Trophoblast cell (in vitro differentiated cells and primary cell): ENCODE data around the gene KCNJ5.

Experiments used
- DNase-seq, 2 donors: peaks; one replicate each; pipeline ENCODE4 v3.0.0-alpha.2; 2016
- H2AFZ ChIP-seq: 2 replicates; pipeline ENCODE4 v1.6.1; 2013; ENCODE audit warnings: low read length, moderate library complexity, mild to moderate bottlenecking; ENCODE audit not compliant: insufficient read depth, poor library complexity
- H2AK5ac ChIP-seq: 2 replicates; pipeline ENCODE4 v1.6.1; 2013; ENCODE audit warnings: mild to moderate bottlenecking, low read length
- H2BK120ac ChIP-seq: 2 replicates; pipeline ENCODE4 v1.6.1; 2013; ENCODE audit warnings: low read length, mild to moderate bottlenecking, moderate library complexity; ENCODE audit not compliant: insufficient read depth, poor library complexity
- H2BK12ac ChIP-seq: 2 replicates; pipeline ENCODE4 v1.6.1; 2013; ENCODE audit warnings: mild to moderate bottlenecking, low read length, moderate library complexity
- H2BK5ac ChIP-seq: 2 replicates; pipeline ENCODE4 v1.6.1; 2013; ENCODE audit warnings: low read length, low read depth, moderate library complexity, mild to moderate bottlenecking; ENCODE audit not compliant: poor library complexity
- H3K14ac ChIP-seq: 2 replicates; pipeline ENCODE4 v1.6.1; 2013; ENCODE audit warnings: mild to moderate bottlenecking, low read length
- H3K18ac ChIP-seq: 2 replicates; pipeline ENCODE4 v1.6.1; 2013; ENCODE audit warnings: mild to moderate bottlenecking, low read length
- H3K23ac ChIP-seq: 2 replicates; pipeline ENCODE4 v1.6.1; 2013; ENCODE audit warnings: low read length
- H3K27ac ChIP-seq: 2 replicates; pipeline ENCODE4 v1.5.1; 2013; ENCODE audit warnings: low read depth, mild to moderate bottlenecking, inconsistent platforms, low read length, moderate library complexity
- H3K27me3 ChIP-seq: 2 replicates; pipeline ENCODE4 v1.6.1; 2013; ENCODE audit warnings: inconsistent platforms, mild to moderate bottlenecking, low read length, moderate library complexity; ENCODE audit not compliant: insufficient read depth
- H3K36me3 ChIP-seq, 2 experiments: 1 replicate in 1 of 2; 2 replicates in 1 of 2; pipeline ENCODE4 v1.6.1; 2013; ENCODE audit warnings: low read length in 2 of 2, mild to moderate bottlenecking in 2 of 2, moderate library complexity in 1 of 2; ENCODE audit not compliant: insufficient read depth in 2 of 2, control insufficient read depth in 1 of 2
- H3K4ac ChIP-seq: 2 replicates; pipeline ENCODE4 v1.6.1; 2013; ENCODE audit warnings: low read depth, mild to moderate bottlenecking, low read length, moderate library complexity
- H3K4me1 ChIP-seq, 2 experiments: 1 replicate in 1 of 2; 2 replicates in 1 of 2; pipeline ENCODE4 v1.6.1; 2013; ENCODE audit warnings: low read length in 2 of 2, mild to moderate bottlenecking in 2 of 2, moderate library complexity in 1 of 2; ENCODE audit not compliant: insufficient read depth in 2 of 2, control insufficient read depth in 1 of 2
- H3K4me2 ChIP-seq: 2 replicates; pipeline ENCODE4 v1.6.1; 2013; ENCODE audit warnings: inconsistent platforms, mild to moderate bottlenecking, low read length, moderate library complexity
- H3K4me3 ChIP-seq: 2 replicates; pipeline ENCODE4 v1.5.1; 2013; ENCODE audit warnings: mild to moderate bottlenecking, low read depth, low read length, inconsistent platforms
- H3K79me1 ChIP-seq: one replicate; pipeline ENCODE4 v1.6.1; 2013; ENCODE audit warnings: low read length
- H3K79me2 ChIP-seq: 2 replicates; pipeline ENCODE4 v1.6.1; 2013; ENCODE audit warnings: low read length, mild to moderate bottlenecking; ENCODE audit not compliant: control insufficient read depth, insufficient read depth, poor library complexity
- H3K9ac ChIP-seq: 2 replicates; pipeline ENCODE4 v1.6.1; 2013; ENCODE audit warnings: mild to moderate bottlenecking, low read length
- H3K9me3 ChIP-seq: 2 replicates; pipeline ENCODE4 v1.6.1; 2013; ENCODE audit warnings: low read depth, mild to moderate bottlenecking, control low read depth, inconsistent platforms, low read length; ENCODE audit not compliant: insufficient read depth
- H4K12ac ChIP-seq: 2 replicates; pipeline ENCODE4 v1.6.1; 2013; ENCODE audit warnings: low read depth, mild to moderate bottlenecking, low read length, moderate library complexity
- H4K8ac ChIP-seq: 2 replicates; pipeline ENCODE4 v1.6.1; 2013; ENCODE audit warnings: low read depth, mild to moderate bottlenecking, low read length, moderate library complexity
- H4K91ac ChIP-seq: one replicate; pipeline ENCODE4 v1.6.1; 2013; ENCODE audit warnings: low read depth, mild to moderate bottlenecking, low read length, moderate library complexity
- WGBS: extraction: QIAGEN DNeasy Blood & Tissue Kit; methylation state at CpG from one replicate; pipeline ENCODE4 v1.1.7; 2013; ENCODE audit warnings: missing lambda C conversion rate; ENCODE audit not compliant: insufficient read length, insufficient coverage; ENCODE audit errors: extremely low coverage; 5-methylcytosine and 5-hydroxymethylcytosine counted together

KCNJ5 gene

GRCh38 chr11:128854841-128855240 lies 36.3 kb upstream of the KCNJ5 start:
- no peak overlapping the region for H4K12ac ChIP-seq
- no peak overlapping the region for H3K9ac ChIP-seq
- no peak overlapping the region for H2BK120ac ChIP-seq
- no peak overlapping the region for H2AFZ ChIP-seq
- H3K27me3 ChIP-seq, result no peaks in the 10 kb centered on the region
- H3K4me1 ChIP-seq, result no peaks in the 10 kb centered on the region
- DNase-seq, result no peak
- no peak overlapping the region for H3K23ac ChIP-seq
- no peak overlapping the region for H3K14ac ChIP-seq
- H3K27ac ChIP-seq, result no peak overlapping the region
- no peak overlapping the region for H3K4ac ChIP-seq
- H2BK12ac ChIP-seq, result no peak overlapping the region
- H3K79me1 ChIP-seq, result no peaks in the 10 kb centered on the region
- no peak overlapping the region for H4K91ac ChIP-seq
- no peaks in the 10 kb centered on the region for H3K36me3 ChIP-seq
- H2BK5ac ChIP-seq, result no peak overlapping the region
- peaks cover 1% of the 10 kb centered on the region for H3K9me3 ChIP-seq
- H2AK5ac ChIP-seq, result no peak overlapping the region
- no peak overlapping the region for H3K18ac ChIP-seq
- H3K4me3 ChIP-seq, result no peak overlapping the region
- H4K8ac ChIP-seq, result no peak overlapping the region
- no peaks in the 10 kb centered on the region for H3K79me2 ChIP-seq
- no peak overlapping the region for H3K4me2 ChIP-seq
- no CpG with 5 or more reads among the region's 7 CpGs for WGBS

DNA sequence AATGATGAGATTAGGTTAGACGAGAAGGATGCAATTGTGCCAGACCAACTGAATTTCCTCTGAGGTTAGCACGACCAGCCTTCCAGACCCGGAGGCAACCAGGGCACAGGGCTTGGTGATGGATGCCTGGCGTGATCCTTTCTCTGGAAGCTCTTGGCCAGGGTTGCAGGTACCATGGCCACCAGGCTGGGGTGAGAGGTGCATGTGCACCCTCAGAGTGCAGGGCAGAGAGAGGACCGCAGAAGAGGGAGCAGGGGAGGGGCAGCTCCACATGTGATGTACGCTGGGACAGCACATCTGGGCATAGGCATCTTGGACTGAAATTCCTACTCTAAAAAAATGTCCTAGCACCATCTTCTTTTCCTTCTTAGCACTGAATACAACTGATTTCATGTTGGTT lies 34.9 kb upstream of the KCNJ5 start:
- no CpG with 5 or more reads among the region's 6 CpGs for WGBS
- Histone ChIP-seq H2AFZ (no peak overlapping the region), H2BK12ac (no peak overlapping the region)

GRCh38 chr11:128857341-128857740 lies 33.8 kb upstream of the KCNJ5 start:
- Histone ChIP-seq H3K79me1 (no peaks in the 10 kb centered on the region), H3K36me3 (no peaks in the 10 kb centered on the region), H3K4me3 (no peak overlapping the region), H3K9me3 (peaks cover 1% of the 10 kb centered on the region), H3K23ac (no peak overlapping the region), H2AFZ (no peak overlapping the region), H4K8ac (no peak overlapping the region), H3K18ac (no peak overlapping the region), H4K12ac (no peak overlapping the region), H3K27ac (no peak overlapping the region), H3K14ac (no peak overlapping the region), H3K79me2 (no peaks in the 10 kb centered on the region), H3K27me3 (no peaks in the 10 kb centered on the region), H4K91ac (no peak overlapping the region), H3K4ac (no peak overlapping the region), H2BK120ac (no peak overlapping the region), H3K9ac (no peak overlapping the region), H2BK12ac (no peak overlapping the region), H2AK5ac (no peak overlapping the region), H3K4me1 (no peaks in the 10 kb centered on the region), H3K4me2 (no peak overlapping the region), H2BK5ac (no peak overlapping the region)
- no CpG with 5 or more reads among the region's 2 CpGs for WGBS
- no peak for DNase-seq

More for the DNA sequence above, 34.9 kb upstream of the KCNJ5 start:
- no peaks in the 10 kb centered on the region for H3K79me1 ChIP-seq
- no peak overlapping the region for H3K14ac ChIP-seq
- no peak overlapping the region for H4K8ac ChIP-seq
- no peak overlapping the region for H3K4me2 ChIP-seq
- H3K27me3 ChIP-seq, result no peaks in the 10 kb centered on the region
- H3K27ac ChIP-seq, result no peak overlapping the region
- no peak overlapping the region for H3K4me3 ChIP-seq
- H3K4ac ChIP-seq, result no peak overlapping the region
- no peak overlapping the region for H3K23ac ChIP-seq
- no peak overlapping the region for H3K18ac ChIP-seq
- H4K91ac ChIP-seq, result no peak overlapping the region
- no peaks in the 10 kb centered on the region for H3K79me2 ChIP-seq
- no peak overlapping the region for H2BK120ac ChIP-seq
- DNase-seq, result no peak
- H3K4me1 ChIP-seq, result no peaks in the 10 kb centered on the region
- H3K9me3 ChIP-seq, result peaks cover 1% of the 10 kb centered on the region
- no peaks in the 10 kb centered on the region for H3K36me3 ChIP-seq
- no peak overlapping the region for H4K12ac ChIP-seq
- H2BK5ac ChIP-seq, result no peak overlapping the region
- no peak overlapping the region for H3K9ac ChIP-seq
- H2AK5ac ChIP-seq, result no peak overlapping the region

GRCh38 chr11:128859563-128860441 lies 31.4 kb upstream of the KCNJ5 start:
- Histone ChIP-seq H3K27me3 (no peaks in the 10 kb centered on the region), H3K14ac (no peak overlapping the region), H2AK5ac (no peak overlapping the region), H3K9ac (no peak overlapping the region), H4K91ac (no peak overlapping the region), H2BK12ac (no peak overlapping the region), H2BK120ac (no peak overlapping the region), H4K8ac (no peak overlapping the region), H2BK5ac (no peak overlapping the region), H3K4ac (no peak overlapping the region), H3K4me1 (no peaks in the 10 kb centered on the region), H2AFZ (no peak overlapping the region), H3K79me2 (no peaks in the 10 kb centered on the region), H3K23ac (no peak overlapping the region), H4K12ac (no peak overlapping the region), H3K4me2 (no peak overlapping the region), H3K79me1 (no peaks in the 10 kb centered on the region), H3K9me3 (peaks cover 3% of the 10 kb centered on the region), H3K27ac (no peak overlapping the region), H3K36me3 (no peaks in the 10 kb centered on the region), H3K18ac (no peak overlapping the region), H3K4me3 (no peak overlapping the region)
- no CpG with 5 or more reads among the region's 33 CpGs for WGBS
- DNase-seq, result peak; percentile 27 to 69
